ENCODE results near the gene IMMP2L. TPM values are rescaled to one million over a fixed set of nuclear protein-coding genes. Genes with fewer than 3 reads are reported as not detected.

IMMP2L gene
- polyA plus RNA-seq, 1 donor (not counting 4 experiments of a cell fraction or from before 2014, with no cell fraction given) = 14.1 TPM

DNA sequence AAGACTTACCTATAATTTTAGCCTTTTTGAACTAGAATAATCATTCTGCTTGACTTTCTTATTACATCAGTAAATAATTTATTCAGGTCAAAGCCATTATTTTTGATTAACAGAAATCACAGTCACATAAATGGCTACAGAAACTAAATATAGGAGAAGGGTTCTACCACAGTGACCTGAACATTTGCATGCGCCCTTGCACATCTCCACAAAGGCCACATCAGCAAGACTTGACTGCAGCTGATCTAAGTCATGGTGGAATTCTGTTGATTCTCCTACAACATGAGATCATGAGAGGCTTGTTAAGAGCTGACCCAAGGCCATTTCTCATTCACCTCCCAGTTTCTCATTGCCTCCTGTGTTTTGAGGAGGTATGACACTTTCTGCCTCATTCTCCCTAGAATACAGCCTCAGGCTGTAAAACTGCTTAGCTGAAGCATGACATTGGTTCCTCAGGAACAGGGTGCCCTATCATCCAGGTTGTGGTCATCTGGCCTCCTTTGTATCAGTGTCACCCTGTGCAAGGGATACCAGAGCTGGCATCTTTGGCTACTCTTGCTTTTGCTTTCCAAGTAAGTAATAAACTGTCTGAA lies 6.7 kb upstream of the IMMP2L start:
- Histone ChIP-seq H3K79me2 (ENCODE audit: control insufficient read depth, insufficient read depth, low read length) (no peaks in the 10 kb centered on the region), H3K4me3 (ENCODE audit: control insufficient read depth in 2 of 3, extremely low read depth in 1 of 3, insufficient read depth in 2 of 3, low read depth in 1 of 3, low read length in 3 of 3) (no peak overlapping the region), H3K27me3 (ENCODE audit: control insufficient read depth, extremely low read depth, insufficient read depth, low read length) (no peaks in the 10 kb centered on the region), H3K9me3 (ENCODE audit: control insufficient read depth, low read depth, low read length) (no peaks in the 10 kb centered on the region), H3K4me2 (ENCODE audit: control insufficient read depth, extremely low read depth, insufficient read depth, low read depth, low read length) (no peak overlapping the region), H3K9me1 (ENCODE audit: control insufficient read depth, extremely low read depth, insufficient read depth, low read length) (no peaks in the 10 kb centered on the region), H3K36me3 (ENCODE audit: control insufficient read depth in 2 of 2, extremely low read depth in 1 of 2, insufficient read depth in 2 of 2, low read length in 2 of 2) (no peaks in the 10 kb centered on the region), H4K20me1 (ENCODE audit: control insufficient read depth, extremely low read depth, insufficient read depth, low read length) (no peaks in the 10 kb centered on the region), H3K4me1 (ENCODE audit: control insufficient read depth, extremely low read depth, insufficient read depth, low read length) (no peaks in the 10 kb centered on the region), H2AFZ (ENCODE audit: control insufficient read depth, low read length) (no peak overlapping the region), H3K9ac (ENCODE audit: control insufficient read depth, extremely low read depth, insufficient read depth, low read length) (no peak overlapping the region), H3K27ac (ENCODE audit: control insufficient read depth, insufficient read depth, low read length) (no peak overlapping the region)
- no peak for FAIRE-seq
- no peak for TF ChIP-seq EZH2 (IDR thresholded peaks at IDR 0.05; ENCODE audit: low read length)
- TF ChIP-seq, protein P1, sequence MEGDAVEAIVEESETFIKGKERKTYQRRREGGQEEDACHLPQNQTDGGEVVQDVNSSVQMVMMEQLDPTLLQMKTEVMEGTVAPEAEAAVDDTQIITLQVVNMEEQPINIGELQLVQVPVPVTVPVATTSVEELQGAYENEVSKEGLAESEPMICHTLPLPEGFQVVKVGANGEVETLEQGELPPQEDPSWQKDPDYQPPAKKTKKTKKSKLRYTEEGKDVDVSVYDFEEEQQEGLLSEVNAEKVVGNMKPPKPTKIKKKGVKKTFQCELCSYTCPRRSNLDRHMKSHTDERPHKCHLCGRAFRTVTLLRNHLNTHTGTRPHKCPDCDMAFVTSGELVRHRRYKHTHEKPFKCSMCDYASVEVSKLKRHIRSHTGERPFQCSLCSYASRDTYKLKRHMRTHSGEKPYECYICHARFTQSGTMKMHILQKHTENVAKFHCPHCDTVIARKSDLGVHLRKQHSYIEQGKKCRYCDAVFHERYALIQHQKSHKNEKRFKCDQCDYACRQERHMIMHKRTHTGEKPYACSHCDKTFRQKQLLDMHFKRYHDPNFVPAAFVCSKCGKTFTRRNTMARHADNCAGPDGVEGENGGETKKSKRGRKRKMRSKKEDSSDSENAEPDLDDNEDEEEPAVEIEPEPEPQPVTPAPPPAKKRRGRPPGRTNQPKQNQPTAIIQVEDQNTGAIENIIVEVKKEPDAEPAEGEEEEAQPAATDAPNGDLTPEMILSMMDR (optimal IDR thresholded peaks at IDR 0.05 in 1 of 3, IDR thresholded peaks at IDR 0.05 in 1 of 3, conservative IDR thresholded peaks at IDR 0.05 in 1 of 3; ENCODE audit: extremely low read depth in 1 of 3, insufficient read depth in 2 of 3, low read length in 3 of 3) = no peak
- DNase-seq (ENCODE audit: low read depth, low spot score) = no peak
- dilution Hi-C loops (cut with MboI; ENCODE audit: extremely low pct_ligation_motif_present, low sequenced_read_pairs) = no loop called here

DNA sequence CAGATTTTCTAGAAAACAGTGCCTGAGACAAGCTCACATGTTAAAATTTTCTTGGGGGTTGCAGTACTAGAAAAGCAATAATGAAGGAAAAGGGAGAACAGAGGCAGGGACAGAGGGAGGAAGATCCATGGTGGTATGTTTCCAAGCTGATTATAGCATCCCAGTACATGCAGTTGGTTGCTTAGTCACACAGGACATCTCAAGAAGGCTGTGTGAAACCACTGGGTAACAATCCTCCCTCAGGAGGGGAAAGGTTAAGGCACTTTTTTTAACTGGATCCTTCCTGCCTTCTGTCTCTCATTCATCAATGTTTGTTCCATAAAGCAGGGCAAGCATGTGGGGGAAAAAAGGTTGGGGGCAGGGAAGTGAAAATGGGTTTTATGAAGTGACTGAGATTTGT lies 6.1 kb upstream of the IMMP2L start:
- Histone ChIP-seq H3K4me1 (ENCODE audit: control insufficient read depth, extremely low read depth, insufficient read depth, low read length) (no peaks in the 10 kb centered on the region), H3K9me3 (ENCODE audit: control insufficient read depth, low read depth, low read length) (no peaks in the 10 kb centered on the region), H3K36me3 (ENCODE audit: control insufficient read depth in 2 of 2, extremely low read depth in 1 of 2, insufficient read depth in 2 of 2, low read length in 2 of 2) (no peaks in the 10 kb centered on the region), H3K9me1 (ENCODE audit: control insufficient read depth, extremely low read depth, insufficient read depth, low read length) (no peaks in the 10 kb centered on the region), H3K4me3 (ENCODE audit: control insufficient read depth in 2 of 3, extremely low read depth in 1 of 3, insufficient read depth in 2 of 3, low read depth in 1 of 3, low read length in 3 of 3) (no peak overlapping the region), H2AFZ (ENCODE audit: control insufficient read depth, low read length) (no peak overlapping the region), H3K27me3 (ENCODE audit: control insufficient read depth, extremely low read depth, insufficient read depth, low read length) (no peaks in the 10 kb centered on the region), H3K9ac (ENCODE audit: control insufficient read depth, extremely low read depth, insufficient read depth, low read length) (no peak overlapping the region), H4K20me1 (ENCODE audit: control insufficient read depth, extremely low read depth, insufficient read depth, low read length) (no peaks in the 10 kb centered on the region), H3K27ac (ENCODE audit: control insufficient read depth, insufficient read depth, low read length) (no peak overlapping the region), H3K4me2 (ENCODE audit: control insufficient read depth, extremely low read depth, insufficient read depth, low read depth, low read length) (no peak overlapping the region), H3K79me2 (ENCODE audit: control insufficient read depth, insufficient read depth, low read length) (no peaks in the 10 kb centered on the region)
- dilution Hi-C loops (cut with MboI; ENCODE audit: extremely low pct_ligation_motif_present, low sequenced_read_pairs) = no loop called here
- no peak for FAIRE-seq
- no peak for DNase-seq (ENCODE audit: low read depth, low spot score)
- TF ChIP-seq EZH2 (IDR thresholded peaks at IDR 0.05; ENCODE audit: low read length) = no peak
- TF ChIP-seq, protein P1 (optimal IDR thresholded peaks at IDR 0.05 in 1 of 3, IDR thresholded peaks at IDR 0.05 in 1 of 3, conservative IDR thresholded peaks at IDR 0.05 in 1 of 3; ENCODE audit: extremely low read depth in 1 of 3, insufficient read depth in 2 of 3, low read length in 3 of 3) = no peak

All from keratinocyte (primary cell).